ENCODE data around the gene LRRC8B.
"Not testable (repeated sequence)": the region's sequence is repeated elsewhere in the genome, so short reads cannot be mapped to it uniquely, and the experiment has no call there.

Gene LRRC8B

DNA sequence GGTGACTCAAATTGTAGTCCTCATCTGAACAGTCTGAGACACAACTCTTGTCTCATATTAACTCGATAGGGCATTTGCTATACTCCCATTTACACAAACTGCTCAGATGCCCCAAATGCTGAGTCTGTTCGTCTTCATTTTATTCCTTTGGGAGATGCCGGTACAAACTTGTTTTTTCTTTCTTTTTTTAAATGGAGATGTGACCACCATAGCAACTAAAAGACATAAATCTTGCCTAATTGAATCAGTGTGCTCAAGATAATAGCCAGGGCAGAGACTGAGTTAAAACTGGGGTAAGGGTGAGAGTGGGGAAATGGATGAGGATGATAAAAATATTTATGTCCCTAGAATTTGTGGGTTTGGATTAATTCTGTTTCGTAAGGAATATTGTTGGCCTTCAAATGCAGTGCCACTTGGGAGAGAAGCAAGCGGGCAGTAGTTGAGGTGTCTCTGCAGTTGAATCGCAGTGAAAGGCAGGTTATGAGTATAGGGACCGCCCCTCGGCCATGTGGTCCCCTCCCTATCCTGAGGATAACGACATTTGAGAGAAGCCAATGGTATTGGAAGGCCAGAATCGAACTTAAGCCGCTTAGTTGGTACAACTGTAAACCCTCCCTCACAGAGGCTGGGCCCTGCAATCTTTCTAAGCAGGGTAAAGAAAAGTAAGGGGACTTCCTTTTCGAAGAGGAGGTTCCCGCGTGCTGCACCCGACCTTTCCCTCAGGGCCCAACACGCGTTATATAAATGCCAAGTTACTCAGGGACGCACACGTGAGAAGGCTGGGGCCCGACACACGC lies 859 bp upstream of the LRRC8B start:
- in situ Hi-C loops (cut with MboI; ENCODE audit: low sequenced_read_pairs) = no loop called here

DNA sequence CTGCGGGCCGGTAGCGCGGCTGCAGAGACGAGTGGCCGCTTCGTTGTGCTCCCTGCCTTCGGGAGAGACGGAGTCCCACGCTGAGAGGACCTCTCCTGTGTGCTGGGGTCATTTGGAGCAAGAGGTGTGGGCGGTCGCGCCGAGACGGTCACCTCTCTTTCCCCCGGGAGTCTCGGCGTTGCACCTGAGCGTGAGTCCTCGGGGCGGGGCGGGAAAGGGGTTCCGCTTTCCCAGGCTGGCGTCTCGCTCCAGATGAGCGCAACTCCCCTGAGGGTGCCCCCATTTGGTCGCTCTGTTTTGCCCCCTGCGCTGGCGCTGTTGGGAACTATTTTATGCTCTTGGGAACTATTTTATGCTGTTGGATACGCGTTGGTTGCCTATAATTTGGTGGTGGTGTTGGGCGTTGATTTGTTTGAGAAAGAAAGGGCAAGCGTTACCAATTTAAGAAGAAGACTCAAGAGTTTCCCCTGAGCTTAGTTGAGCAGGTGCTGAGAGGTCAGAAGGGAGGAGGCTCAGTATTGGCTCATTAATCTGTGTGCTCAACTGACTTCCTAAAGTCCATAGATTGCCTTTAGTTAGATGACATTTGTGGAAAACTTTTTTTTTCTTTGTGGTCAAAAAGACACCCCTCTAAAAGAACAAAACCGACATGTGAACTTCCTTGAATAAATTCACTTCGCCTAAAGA lies 683 bp downstream of the LRRC8B start:
- in situ Hi-C loops (cut with MboI; ENCODE audit: low sequenced_read_pairs) = no loop called here

DNA sequence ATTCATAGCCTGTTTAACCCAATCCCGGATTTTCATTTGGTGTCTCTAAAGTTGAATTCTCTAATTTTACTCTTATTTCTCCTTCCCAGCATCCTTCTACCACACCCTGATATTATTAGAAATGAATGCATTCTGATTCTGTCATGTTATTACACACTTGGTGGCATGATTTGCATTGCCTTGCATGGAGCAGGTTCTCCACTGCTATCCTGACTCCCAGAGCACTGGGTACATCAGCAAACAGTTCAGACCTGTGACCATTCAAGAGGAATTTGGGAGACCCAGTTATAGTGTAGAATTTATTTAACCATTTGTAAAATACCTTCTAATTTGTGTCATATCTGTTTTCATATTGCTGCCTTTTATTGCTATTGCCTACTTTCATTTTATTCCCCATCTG lies 2.6 kb downstream of the LRRC8B start:
- in situ Hi-C loops (cut with MboI; ENCODE audit: low sequenced_read_pairs) = no loop called here

DNA sequence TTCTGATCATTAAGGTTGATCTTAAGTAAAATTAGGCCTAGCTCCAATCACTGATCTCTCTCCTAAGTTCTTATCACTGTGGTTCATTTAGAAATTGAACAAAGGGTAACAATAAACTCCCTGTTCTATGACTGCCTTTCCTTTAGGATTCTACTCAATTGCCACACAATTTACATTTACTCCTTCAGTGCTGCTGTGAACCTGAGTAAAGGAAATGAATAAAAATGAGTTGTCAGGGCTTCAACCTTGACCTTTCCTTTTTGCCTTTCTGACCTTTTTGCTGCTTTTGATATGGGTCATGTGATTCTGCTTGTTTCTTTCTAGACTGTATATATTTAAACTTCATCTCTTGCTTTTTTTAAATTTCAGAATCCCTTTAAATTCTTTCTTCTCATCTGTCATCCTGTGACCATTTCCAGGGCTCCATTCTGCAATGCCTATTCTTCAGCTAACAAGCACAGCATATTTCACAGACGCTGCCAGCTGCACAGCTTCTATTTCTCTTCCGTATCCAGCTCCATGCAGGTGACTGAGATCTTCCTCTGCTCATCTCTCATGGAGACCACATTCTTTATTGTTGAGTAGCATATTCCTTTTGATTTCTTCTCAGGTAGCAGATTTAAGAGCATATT lies 3.2 kb downstream of the LRRC8B start:
- in situ Hi-C loops (cut with MboI; ENCODE audit: low sequenced_read_pairs) = no loop called here

DNA sequence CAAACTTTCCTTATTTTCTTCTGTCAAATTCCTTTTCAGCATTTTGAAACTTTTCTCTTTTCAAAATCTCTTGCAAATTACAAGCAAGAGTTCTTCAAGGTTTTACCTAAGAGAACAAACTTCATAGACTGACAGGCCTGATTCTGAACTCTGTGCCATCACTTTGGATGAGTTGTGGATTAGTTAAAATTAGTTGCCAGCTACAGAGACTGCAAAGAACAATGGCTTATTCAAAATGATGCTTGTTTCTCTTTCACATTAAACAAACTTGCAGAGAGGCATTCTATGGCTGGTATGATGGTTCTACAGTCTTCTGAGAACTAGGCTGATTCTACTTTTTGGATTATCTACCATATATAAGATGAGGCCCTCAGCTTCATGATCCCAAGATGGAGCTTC lies 3.8 kb downstream of the LRRC8B start:
- in situ Hi-C loops (cut with MboI; ENCODE audit: low sequenced_read_pairs) = no loop called here

DNA sequence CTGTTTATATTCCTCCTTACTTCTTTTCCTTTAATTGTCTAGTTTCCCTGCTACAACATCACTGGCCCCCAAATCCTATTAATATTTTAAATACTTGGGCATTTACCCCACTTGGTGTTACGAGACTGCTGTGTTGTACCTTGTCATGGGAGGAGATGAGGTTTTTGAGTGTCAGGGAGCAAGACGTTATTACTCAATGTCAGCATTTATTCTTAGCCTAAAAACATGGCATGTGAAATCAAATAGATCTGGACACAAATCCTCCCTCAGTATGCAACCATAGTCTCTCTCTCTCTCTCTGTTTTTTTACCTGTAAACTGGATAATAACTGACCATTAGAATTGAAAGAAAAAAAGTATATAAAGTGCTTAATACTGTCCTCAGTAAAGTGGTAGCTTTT lies 4.6 kb downstream of the LRRC8B start:
- in situ Hi-C loops (cut with MboI; ENCODE audit: low sequenced_read_pairs) = no loop called here

DNA sequence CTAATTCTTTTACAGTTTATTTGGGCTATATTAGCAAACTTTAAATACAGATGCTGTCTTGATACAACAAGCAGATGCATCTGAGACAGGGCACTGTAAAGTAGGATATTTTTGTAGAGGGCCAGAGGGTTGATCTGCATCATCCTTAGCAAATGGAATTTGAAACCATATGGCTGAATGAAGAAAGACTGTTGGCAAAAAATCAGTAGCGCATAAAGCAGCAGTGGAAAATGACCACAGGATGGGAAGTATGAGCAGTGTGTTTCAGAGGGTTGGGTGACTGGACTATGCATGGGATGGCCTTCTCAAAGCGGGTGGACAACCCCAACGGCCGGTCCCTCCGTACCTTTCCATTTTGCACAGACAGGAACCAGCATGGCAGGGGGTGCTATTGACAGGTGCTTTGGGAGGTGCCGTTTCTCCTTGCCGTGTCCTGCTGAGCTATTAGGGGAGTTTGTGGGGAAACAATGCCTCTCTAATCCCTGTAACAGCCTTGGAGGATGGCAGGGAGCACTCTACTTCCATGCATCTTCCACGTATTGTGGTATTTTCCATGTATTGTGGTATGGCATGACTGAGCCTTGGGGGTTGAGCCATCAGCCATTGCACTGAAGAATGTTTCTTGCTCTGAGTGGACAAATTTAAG lies 5.9 kb downstream of the LRRC8B start:
- in situ Hi-C loops (cut with MboI; ENCODE audit: low sequenced_read_pairs) = no loop called here

DNA sequence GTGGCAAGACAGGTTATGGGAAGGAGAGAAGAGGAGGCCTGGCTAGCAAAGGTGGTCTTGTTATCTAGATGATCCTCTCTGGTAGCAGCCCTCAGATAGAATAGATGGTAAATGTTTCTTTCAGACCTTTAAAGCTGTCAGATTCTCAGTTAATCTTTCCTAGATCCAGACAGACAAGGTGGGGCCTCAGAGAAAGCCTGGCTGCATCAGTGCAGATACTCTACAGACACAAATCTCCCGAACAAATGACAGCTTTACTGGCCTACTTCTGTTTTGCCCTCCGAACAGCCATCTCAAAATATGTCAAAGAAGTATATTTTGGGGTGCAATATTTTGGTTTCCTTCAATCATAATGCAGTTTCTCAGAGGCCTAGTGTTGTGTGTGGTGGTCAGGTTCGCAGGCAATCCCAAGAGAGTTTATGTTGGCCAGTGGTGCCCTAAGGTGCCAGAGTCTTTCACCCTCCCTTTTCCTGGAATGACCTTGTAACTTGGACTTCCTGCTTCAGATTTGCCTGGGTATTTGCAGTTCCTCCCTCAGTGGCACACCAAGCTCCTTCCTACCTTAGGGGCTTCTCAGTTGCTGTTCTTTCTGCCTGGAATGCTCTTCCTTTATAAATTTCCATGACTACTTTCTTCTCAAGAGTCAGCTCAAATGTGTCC lies 7.0 kb downstream of the LRRC8B start:
- in situ Hi-C loops (cut with MboI; ENCODE audit: low sequenced_read_pairs) = no loop called here

DNA sequence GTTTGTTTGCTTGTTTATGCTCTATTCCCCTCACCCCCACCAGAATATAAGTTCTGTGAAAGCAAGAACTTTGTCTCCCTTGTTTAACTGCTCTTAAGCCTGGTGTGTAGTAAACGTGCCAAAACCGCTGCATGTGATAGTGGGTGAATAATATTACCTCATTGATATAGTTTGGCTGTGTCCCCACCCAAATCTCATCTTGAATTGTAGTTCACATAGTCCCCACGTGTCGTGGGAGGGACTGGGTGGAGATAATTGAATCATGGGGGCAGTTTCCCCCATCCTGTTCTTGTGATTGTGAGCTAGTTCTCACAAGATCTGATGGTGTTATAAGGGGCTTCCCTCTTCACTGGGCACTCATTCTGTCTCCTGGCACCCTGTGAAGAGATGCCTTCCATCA lies 7.6 kb downstream of the LRRC8B start:
- in situ Hi-C loops (cut with MboI; ENCODE audit: low sequenced_read_pairs) = no loop called here

DNA sequence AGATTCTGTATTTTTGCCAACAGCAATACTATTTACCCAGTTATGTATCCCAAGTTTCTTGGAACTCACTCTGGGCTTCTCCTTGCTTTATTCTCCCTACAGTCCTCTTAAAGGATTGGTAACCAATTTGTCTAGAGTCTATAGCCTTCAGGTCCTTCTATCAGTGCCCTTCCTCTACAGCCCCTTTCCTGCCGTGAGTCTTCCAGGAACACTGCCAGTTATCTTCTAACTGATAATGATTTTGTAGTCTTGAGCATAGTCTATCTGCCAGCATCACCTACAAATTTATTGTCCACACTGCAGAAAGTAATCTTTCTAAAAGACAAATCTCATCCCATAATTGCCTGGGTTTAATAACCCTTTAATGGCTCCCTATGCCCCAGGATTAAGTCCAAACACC lies 8.2 kb downstream of the LRRC8B start:
- in situ Hi-C loops (cut with MboI; ENCODE audit: low sequenced_read_pairs) = no loop called here

DNA sequence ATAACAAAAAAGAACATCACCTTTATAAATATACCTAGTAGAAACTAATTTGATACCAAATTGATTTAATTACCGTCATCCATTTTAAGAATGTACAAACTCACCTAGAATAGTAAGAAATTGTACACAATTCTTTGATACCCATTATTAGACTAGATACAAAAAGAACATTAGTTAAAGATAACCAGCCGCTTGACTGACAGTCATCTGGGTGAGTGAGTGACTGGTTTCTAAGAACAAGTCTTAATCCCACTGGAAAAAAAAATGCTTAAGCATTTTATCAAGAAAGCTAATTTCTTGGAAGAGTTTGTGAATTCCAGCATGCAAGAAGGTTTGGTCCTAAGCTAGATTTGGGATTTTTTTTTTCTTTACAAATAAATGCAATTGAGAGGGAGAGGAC lies 10.9 kb downstream of the LRRC8B start:
- in situ Hi-C loops (cut with MboI; ENCODE audit: low sequenced_read_pairs) = no loop called here

DNA sequence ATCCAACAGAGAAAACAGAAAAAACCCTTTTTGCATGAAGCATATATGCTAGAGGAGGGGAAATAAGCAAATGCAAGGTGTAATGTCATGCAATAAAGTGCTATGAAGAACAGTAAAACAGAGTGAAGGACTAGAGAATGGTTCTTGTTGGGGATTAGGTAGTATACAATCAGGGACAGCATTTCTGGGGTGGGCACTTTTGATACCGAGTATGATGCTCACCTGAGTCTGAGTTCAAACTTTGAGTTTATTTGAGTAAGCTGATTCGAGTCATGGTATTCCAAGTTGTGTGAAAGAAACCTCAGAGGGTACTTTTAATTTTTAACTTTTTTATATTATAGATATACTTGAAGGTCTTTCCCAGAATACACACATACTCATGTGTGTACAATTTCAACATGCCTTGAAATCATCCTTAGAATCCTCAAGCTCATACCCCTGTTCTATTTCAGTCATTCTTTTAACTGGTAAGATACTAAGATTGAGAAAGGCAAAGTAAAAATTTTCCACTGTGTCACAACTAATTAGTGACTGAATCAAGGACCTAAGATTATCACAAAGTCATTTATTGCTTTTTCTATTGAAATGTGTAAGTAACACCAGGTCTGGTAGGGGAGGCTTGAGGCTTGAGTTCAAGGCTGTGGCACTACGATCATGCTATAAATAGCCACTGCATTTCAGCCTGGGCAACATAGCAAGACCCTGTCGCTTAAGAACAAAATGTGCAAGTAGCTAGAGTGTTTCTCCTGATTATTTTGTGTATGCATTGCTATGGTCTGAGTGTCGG lies 12.1 kb downstream of the LRRC8B start:
- in situ Hi-C loops (cut with MboI; ENCODE audit: low sequenced_read_pairs) = no loop called here

DNA sequence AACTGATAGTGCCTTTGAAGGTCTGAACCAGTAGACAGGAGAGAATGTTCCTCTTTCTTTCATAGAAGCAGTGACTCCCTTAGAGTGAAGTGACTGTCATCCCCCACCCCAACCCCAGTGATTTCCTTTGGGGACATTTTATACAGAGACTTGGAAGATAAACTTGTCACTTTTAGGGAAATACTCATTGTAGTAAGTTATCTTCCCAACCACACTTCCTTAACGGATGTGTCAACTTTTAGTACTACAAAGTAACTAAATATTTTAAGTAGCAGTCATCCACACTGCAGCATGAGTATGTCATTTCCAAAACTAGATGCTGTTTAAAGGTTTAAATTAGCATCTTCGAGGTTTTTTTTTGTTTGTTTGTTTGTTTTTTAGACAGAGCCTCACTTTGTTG lies 13.7 kb downstream of the LRRC8B start:
- in situ Hi-C loops (cut with MboI; ENCODE audit: low sequenced_read_pairs) = no loop called here

DNA sequence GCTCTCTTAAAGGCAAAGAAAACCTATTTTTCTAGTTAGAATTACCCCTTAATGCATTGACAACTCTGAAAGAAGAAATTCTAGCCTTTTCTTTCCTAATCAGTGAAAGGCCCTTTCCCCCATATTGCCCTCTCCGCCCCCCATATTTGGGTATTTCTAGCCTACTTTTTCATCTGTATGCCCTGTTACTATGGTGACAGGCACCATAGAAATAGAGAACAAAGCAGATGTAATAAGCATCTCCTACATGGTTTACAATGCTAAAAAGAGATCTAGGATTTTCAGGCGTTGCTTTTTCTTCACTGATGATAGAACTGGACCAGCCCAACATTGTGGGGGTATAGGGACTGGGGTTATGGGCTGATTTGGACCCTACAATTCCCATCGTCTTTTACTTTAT lies 14.5 kb downstream of the LRRC8B start:
- in situ Hi-C loops (cut with MboI; ENCODE audit: low sequenced_read_pairs) = no loop called here

DNA sequence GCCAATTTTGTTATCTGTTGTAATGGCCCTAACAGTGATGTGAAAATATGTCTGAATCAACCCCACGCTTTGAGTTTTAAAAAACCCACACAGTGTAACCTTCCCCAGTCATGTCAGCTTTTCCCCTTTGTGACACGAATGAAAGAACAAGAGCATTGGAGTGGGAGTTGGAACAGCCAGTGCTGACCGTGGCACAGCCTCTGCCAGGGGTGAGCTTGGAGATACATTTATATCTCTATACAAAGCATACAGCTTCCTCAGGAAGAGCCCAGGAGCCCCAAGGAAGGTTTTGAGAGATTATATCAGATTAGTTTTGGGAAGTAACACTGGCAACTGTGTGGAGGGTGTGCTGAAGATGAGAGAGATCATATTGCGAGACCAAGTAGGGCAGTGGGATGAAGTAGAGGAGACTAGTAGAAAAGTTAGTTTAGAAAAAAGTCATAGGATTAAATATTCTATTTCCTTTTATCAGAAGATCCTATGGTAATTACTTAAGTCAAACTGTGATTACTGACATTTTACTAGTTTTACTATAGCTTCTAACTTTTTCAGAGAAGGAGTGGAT lies 15.9 kb downstream of the LRRC8B start:
- in situ Hi-C loops (cut with MboI; ENCODE audit: low sequenced_read_pairs) = no loop called here

DNA sequence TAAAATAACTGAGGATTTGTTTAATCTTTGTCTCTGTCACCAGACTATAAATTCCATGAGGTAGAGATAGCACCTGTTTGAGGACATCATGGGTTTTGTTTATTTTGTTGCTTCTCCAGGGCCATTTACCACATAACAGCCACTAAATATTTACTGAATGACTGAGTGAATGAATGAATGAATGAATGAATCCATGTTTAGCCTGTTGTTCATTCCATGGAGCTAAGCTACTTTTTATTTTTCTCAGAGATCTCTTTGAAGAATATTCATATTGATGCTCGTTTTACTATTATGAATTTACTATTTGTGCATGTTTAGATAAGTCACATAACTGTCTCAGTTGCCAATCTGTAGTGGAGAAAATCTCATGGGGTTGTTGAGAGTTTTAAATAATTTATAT lies 17.7 kb downstream of the LRRC8B start:
- in situ Hi-C loops (cut with MboI; ENCODE audit: low sequenced_read_pairs) = no loop called here

DNA sequence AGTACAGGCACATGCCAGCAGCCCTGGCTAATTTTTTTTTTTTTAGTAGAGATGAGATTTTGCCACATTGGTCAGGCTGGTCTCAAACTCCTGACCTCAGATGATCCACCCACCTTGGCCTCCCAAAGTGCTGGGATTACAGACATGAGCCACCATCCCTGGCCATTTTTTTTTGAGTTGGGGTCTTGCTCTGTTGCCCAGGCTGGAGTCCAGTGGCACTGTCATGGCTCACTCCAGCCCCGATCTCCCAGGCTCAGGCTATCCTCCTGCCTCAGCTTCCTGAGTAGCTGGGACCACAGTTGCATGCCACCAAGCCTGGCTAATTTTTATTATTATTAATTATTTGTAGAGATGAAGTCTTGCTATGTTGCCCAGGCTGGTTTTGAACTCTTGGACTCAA lies 19.0 kb downstream of the LRRC8B start:
- in situ Hi-C loops (cut with MboI; ENCODE audit: low sequenced_read_pairs) = not testable (repeated sequence)

DNA sequence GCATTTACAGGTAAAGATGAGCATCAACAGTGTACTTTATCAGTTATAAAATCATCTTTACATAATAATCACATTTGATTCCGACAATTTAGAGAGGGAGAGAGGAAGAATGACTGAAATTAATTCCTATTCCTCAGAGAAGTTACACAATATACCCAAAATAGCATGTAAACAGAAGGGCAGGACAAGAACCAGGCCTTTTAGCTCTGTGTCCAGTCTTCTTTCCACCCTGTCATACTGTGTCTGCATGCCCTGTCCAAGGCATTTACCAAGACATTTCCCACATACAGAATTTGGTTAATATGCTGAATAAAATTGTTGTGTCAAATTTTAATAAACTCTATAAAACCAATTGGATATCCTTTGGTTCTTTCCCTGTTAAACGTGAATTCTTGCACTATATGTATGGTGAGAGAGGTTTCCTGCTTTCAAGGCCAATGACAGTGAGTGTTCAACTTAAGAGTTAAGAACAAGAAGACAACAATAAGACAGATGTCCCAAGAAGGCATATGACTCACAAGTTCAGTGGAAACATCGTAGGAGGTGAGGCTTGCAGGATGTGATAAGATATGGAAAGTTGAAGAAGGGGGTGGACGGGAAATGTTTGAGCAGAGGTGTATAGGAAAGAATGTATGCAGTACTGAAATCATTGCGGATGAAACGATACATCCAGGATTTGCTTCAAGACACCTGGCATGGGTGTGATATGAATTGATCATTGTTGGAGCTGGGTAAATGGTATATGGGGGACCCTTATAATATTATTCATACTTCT lies 20.8 kb downstream of the LRRC8B start:
- in situ Hi-C loops (cut with MboI; ENCODE audit: low sequenced_read_pairs) = no loop called here
